ENCODE data around the gene RASA3. TPM values are rescaled to one million over a fixed set of nuclear protein-coding genes. Genes with fewer than 3 reads are reported as not detected.

Gene RASA3
- polyA plus RNA-seq, 10 donors = 18.1 to 25.4 (median 20.6) TPM

DNA sequence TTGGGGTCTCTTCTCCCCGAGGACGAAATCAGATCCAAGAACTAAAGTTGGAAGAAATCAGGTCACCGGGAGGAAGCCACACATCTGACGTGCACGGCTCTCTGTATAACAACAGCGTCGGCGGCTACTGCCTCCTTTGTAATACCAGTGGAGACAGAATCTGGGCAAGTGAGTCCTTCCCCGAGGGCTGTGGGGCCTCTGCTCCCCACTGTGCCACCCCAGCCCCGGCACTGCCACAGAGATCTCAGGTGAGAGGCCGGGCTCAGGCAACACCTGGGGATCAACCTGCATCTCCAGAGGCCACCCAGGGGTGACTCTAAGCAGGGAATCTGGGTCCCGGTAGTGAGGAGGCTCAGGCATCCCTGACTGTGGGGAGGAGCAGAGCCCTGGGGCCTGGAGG, 124.9 kb downstream of the RASA3 start:
- DNase-seq = no peak

DNA sequence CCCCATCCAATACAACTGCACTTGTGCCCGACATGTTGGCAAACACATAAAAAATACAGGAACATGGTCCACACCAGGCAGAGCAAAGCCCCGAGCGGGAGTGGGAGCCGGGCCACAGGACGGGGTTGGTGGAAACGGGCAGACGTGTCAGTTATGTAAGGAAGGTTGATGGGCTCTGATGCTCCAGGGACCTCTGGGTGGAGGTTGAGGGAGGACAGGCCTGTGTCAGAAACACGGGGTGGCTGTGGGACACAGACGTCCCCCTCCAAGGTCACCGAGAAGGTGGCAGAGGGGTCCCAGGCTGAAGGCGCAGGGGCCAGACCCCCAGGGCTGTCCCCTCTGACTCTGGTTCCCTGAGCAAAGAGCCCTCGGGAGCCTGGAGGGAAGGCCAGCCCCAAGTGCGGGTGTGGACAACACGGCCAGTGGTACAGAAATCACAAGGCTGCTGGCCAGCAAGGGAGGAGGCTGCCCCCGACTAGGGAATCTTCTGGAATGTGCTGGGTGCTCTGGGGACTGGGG, 127.2 kb downstream of the RASA3 start:
- no peak for DNase-seq

GRCh38 chr13:114004420-114005205, 127.8 kb downstream of the RASA3 start:
- DNase-seq = no peak

GRCh38 chr13:114002771-114003321, 129.6 kb downstream of the RASA3 start:
- DNase-seq = no peak

- DNase-seq = no peak
These were observed 130.3 kb downstream of the RASA3 start for GRCh38 chr13:114002009-114002544.

GRCh38 chr13:114001331-114002008, 131.0 kb downstream of the RASA3 start:
- no peak for DNase-seq

GRCh38 chr13:114000151-114001040, 132.0 kb downstream of the RASA3 start:
- DNase-seq = no peak

- no peak for DNase-seq
These were observed 132.9 kb downstream of the RASA3 start for GRCh38 chr13:113999618-113999910.

DNA sequence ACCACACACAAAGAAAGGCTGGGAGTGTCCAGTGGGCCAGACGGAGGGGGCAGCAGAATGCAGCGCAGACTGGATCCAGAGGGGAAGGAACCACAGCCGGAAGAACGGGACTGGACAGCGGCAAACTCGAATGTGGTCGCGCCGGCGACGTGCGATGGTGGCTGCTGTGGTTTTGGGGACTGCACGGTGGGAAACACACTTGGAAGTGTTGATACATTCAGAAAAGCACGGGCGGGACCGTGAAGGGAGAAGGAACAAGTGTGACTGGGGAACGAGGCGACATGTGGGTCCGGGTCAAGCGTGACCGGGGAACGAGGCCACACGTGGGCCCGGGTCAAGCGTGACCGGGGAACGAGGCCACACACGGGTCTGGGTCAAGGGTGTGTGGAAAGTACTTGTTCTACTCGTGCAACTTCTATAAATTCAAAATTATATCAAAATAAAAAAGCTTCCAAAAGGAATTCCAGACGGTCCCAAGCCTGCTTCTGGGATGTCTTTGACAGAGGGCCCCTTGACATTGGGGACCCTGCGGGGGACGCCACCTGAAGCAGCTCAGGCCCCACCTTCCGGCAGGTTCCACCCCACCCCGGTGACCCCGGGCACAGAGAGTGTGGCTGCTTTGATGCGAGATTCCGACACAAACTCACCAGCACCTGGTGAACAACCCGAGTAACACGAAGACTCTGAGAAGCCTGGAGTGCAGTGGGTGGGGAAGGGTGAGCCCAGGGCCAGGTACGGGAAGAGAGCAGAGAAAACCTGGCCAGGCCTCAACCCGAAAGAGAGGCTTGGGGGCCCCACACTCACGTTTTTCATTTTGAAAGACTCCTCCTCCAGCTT, 133.4 kb downstream of the RASA3 start:
- no peak for DNase-seq

DNA sequence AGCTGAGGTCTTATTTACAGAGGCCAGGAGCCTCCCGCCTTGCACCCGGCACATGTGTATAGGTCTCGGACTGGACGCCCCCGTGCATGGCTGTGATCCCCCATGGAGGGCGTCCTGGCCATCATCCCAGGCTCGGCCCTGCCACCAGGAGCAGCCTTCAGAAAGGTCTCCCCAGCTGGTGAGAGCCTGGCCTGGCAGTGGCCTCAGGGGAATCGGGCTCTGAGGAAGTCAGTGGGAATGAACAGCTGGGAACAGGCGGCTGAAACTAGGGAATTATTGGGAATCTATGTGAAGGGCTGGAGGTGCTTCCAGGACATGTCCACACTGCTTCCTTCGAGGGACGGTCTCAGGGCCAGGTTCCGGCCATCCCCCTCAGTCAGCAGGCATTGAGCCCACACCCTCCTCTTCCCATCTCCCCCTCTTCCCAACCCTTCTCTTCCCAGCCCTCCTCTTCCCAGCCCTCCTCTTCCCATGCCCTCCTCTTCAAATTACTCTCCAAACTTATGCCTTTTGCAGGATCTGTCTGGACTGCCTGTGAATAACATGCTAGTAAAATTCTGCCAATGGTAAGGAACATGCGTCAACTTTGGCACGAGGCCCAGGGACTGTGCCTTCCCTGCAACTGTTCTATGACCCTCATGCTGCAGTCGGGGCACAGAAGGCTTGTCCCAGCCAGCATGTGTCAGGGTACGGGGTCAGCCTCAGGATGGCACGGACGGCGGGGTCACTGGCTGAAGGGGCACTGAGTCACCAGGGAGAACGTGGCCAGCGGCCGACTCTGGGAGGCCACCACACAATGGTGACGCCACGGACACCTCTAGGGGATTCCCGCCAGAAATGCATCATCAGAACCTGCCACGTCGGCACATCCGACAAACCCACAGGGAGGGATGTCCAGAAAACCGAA, 134.3 kb downstream of the RASA3 start:
- DNase-seq = peak; percentile 24 to 78 (median 57)

DNA sequence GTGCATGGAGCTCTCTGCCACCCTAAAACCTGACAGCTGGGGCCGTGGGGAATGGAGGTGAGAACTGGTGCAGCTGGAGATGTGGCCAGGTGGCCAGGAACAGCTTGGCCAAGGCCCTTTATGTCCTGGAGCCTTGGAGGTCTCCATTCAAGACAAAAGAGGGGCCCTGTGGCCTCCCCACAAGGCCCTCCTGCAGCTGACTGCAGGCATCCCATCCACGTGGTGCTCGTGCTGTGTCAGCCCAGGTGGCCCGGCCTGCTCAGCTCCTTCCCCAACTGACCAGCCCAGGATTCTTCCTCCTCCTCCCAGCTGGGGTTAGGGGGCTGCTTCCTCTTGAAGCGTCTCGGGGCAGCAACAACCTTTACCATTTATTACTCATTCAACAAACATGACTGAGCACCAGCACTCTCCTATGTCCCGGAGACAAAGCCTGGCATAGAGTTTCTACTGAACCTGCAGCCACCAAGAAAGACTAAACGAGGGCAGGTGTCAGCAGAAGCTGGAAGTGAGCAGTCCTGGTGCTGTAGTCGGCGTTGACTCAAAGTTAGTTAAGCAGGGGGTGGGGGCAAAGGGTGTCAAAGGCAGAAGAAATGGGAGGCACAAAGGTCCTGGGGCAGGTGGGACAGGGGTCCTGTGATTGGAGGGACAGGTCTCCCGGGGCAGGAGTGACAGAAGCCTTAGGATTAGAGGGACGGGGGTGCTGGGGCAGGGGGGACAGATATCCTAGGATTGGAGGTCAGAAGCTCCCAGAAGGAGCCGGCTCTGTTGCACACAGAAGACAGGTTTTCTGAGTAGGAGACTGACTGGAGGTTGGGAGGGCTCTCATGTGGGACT, 135.3 kb downstream of the RASA3 start:
- DNase-seq = no peak

DNA sequence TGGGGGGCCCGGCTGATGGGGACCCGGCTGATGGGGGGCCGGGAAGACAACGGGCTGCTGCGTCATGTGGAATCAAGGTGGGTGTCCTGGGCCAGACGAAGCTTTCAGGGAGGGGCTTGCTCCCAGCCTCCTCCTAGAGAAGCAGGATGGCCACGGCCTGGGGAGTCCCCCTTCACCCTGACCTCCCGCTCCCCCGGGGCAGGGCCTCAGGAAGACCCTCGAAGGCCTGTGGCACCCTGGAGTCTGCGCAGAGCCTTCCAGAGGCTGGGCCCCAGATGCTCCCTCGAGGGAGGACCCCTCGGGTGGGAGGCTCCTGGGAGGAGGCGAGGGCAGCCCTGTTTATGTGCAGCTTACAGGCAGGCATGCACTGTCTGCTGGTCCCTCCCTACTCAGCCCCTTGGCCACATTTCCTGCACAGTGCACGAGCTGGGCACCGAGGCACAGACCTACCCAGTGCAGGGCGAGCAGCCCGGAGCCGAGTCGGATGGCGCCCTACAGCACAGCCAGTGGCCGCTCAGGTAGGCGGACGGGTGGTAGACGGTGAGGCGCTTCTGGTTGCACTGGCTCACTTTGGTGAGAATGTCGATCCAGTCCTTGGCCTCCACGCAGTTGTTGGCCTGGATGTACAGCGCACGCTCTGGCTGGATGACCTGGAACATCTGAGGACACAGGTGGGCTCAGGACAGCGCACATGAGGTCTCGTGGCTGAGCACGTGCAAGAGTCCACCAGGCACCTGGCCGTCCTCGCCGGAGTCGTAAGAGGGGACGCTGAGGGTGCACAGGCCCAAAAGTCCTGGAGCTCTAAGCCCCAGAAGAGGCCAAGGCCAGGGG, 136.1 kb downstream of the RASA3 start:
- DNase-seq = no peak

- DNase-seq = no peak
These were observed 137.3 kb downstream of the RASA3 start for GRCh38 chr13:113995051-113995601.

- no peak for DNase-seq
These were observed 140.0 kb downstream of the RASA3 start for GRCh38 chr13:113992276-113993005.

DNA sequence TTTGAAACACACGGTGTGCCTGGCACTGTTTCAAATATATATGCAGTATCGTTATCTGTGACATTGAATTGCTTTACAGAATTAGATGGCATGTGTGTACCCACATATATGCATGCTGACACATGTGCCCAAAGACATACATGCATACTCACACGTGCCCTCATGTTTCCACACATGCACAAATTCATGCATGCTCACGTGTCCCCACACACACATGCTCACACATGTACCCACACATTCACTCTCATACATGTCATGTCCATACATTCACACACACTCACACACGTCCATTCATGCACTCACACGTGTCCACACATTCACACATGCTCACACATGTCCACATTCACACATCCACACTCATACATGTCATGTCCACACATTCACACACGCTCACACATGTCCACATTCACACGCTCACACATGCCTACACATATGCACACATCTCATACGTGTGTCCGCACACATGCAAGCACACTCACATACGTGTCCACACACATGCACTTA, 140.7 kb downstream of the RASA3 start:
- DNase-seq = no peak

GRCh38 chr13:113991191-113991669, 141.2 kb downstream of the RASA3 start:
- DNase-seq = peak; percentile 27 to 62 (median 47)

All from muscle of back (tissue), 11 donors.